HepG2 (cell line): ENCODE results near the gene IGFALS. TPM values are rescaled to one million over a fixed set of nuclear protein-coding genes. Genes with fewer than 3 reads are reported as not detected.
A peak's percentile ranks its signal among the peaks of the same experiment; 100 is the strongest.

Source experiments
- BCL6 ChIP-seq: IDR thresholded peaks from 2 replicates; pipeline ENCODE4 v1.6.1; 2016; ENCODE audit warnings: missing genetic modification reagents, missing compliant biosample characterization
- CBX1 ChIP-seq: IDR thresholded peaks from one replicate; pipeline ENCODE4 v1.6.1; 2016; ENCODE audit warnings: antibody characterized with exemption, low read depth
- FOXA1 ChIP-seq, 2 experiments: fragments of 450-650 bp in 1 of 2; sonication (generic) in 1 of 2; formaldehyde crosslinking in 1 of 2; IDR thresholded peaks; 2 replicates each; pipeline versions ENCODE4 v1.4.0 to v1.6.1; 2016 to 2020; ENCODE audit warnings: missing genetic modification reagents in 1 of 2
- GLMP ChIP-seq: sonication (generic); formaldehyde crosslinking; IDR thresholded peaks from 2 replicates; pipeline ENCODE4 v1.9.0; 2021; ENCODE audit warnings: missing genetic modification reagents, mild to moderate bottlenecking, borderline replicate concordance
- HNRNPLL ChIP-seq: fragments of 200-400 bp; formaldehyde crosslinking; IDR thresholded peaks from 2 replicates; pipeline ENCODE4 v1.6.1; 2017; ENCODE audit warnings: mild to moderate bottlenecking, low read depth, low read length; ENCODE audit not compliant: poor library complexity, severe bottlenecking
- MED1 ChIP-seq: sonication (generic); formaldehyde crosslinking; IDR thresholded peaks from 2 replicates; pipeline ENCODE4 v1.4.0; 2020; ENCODE audit warnings: missing genetic modification reagents
- NBN ChIP-seq: fragments of 450-650 bp; conservative IDR thresholded peaks from 2 replicates; pipeline ENCODE4 v1.6.1; 2017
- REST ChIP-seq, 2 experiments: IDR thresholded peaks; 2 replicates each; pipeline ENCODE4 v1.6.1; 2011 to 2012; ENCODE audit warnings: low read length in 2 of 2, borderline replicate concordance in 1 of 2, low read depth in 1 of 2, mild to moderate bottlenecking in 1 of 2, moderate library complexity in 1 of 2
- SOX13 ChIP-seq, 3 experiments: fragments of 450-650 bp in 1 of 3; sonication (generic) in 1 of 3; formaldehyde crosslinking in 1 of 3; IDR thresholded peaks in 2 of 3; conservative IDR thresholded peaks in 1 of 3; 2 replicates each; pipeline versions ENCODE4 v1.5.0 to v1.6.1; 2016 to 2020; ENCODE audit warnings: antibody characterized with exemption in 1 of 3, mild to moderate bottlenecking in 1 of 3, missing compliant biosample characterization in 1 of 3, missing genetic modification reagents in 1 of 3, moderate library complexity in 1 of 3
- ZNF274 ChIP-seq: sonication (generic); formaldehyde crosslinking; IDR thresholded peaks from 2 replicates; pipeline ENCODE4 v1.5.1; 2020; ENCODE audit warnings: mild to moderate bottlenecking, missing genetic modification reagents
- ZNF569 ChIP-seq: sonication (generic); formaldehyde crosslinking; IDR thresholded peaks from 2 replicates; pipeline ENCODE4 v1.5.0; 2020; ENCODE audit warnings: mild to moderate bottlenecking, missing genetic modification reagents, moderate library complexity, borderline replicate concordance
- ZNF644 ChIP-seq: IDR thresholded peaks from 2 replicates; pipeline ENCODE4 v1.6.1; 2016; ENCODE audit warnings: low read depth
- polyA plus RNA-seq, 8 experiments: library from polyadenylated mRNA; depleted of rRNA in 3 of 8; stranded (reverse) in 7 of 8; unstranded in 1 of 8; fragments of >200 nt; fragmentation: Illumina TruSeq in 4 of 8; extraction: Trizol in 4 of 8; gene quantifications; 2 replicates each; pipeline versions ENCODE4 v1.2.1 to v1.2.3, GENCODE V29; 2011 to 2016; ENCODE audit warnings: low read depth in 4 of 8, missing spikeins in 1 of 8, mixed read lengths in 1 of 8; ENCODE audit not compliant: insufficient read depth in 1 of 8
- total RNA-seq, 5 experiments: library from RNA; depleted of rRNA; stranded (reverse); fragments of >200 nt; fragmentation: Illumina TruSeq; extraction: Trizol; gene quantifications; 2 replicates each; pipeline ENCODE4 v1.2.3, GENCODE V29; 2016; ENCODE audit warnings: low read depth in 1 of 5
- TF ChIP-seq, protein P1 (sequence below): sonication (generic); formaldehyde crosslinking; IDR thresholded peaks from 2 replicates; pipeline ENCODE4 v1.5.0; 2020; ENCODE audit warnings: mild to moderate bottlenecking, missing genetic modification reagents
- TF ChIP-seq, protein P2 (sequence below): sonication (generic); formaldehyde crosslinking; IDR thresholded peaks from 2 replicates; pipeline ENCODE4; 2020; ENCODE audit warnings: missing genetic modification reagents, mild to moderate bottlenecking, borderline replicate concordance

The IGFALS gene
- total and polyA plus RNA-seq, 2 of the 13 experiments (the other 11 are each of a cell fraction or from before 2014, with no cell fraction given), result 0.34 to 2.4 TPM

DNA sequence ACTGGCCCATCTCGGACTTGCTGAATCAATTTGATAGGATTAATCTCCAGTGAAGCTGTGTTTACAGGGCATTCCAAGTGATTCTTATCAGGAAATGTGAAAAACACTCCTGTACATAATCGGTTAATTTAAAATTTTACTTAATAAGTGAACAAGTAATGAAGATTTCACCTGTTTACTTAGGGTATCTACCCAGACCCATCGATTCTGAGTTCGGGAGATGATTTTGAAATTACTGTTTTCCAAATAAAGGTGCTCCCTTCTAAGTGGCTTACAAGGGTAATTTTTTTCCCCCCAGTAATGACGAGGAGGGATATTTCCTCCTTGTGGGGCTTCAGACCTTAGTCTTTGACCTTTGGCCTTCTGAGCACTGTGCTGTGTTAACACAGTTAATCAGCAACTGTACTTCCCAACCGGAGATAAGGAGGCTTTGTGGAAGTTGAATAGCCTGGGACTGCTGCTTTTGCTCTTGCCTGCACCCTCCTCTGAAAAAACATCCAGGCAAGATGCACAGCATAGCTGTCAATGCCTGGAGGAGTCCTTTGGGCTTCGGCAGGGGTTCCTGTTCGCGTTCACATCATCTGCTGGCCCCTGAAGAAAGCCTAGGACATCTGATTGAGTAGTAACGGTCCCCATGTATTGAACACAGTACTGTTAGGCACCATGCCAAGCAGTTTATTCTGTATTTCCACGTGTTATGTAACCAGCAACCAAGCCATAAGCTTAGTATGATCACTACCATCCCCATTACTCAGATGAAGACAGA is 35.3 kb upstream of the IGFALS start (continued):
- TF ChIP-seq GLMP (CRISPR knock-in tag) (no peak), ZNF274 (CRISPR knock-in tag) (no peak), MED1 (CRISPR knock-in tag) (peak; percentile 84), REST (IDR thresholded peaks at IDR 0.05; ENCODE audit: borderline replicate concordance in 1 of 2, low read depth in 1 of 2, low read length in 2 of 2) (no peak), HNRNPLL (no peak), ZNF569 (no peak), BCL6 (CRISPR knock-in tag) (peak; percentile 41; the same call in 1 of the 2 replicates), FOXA1 (IDR thresholded peaks at IDR 0.05) (no peak), FOXA1 (CRISPR knock-in tag; IDR thresholded peaks at IDR 0.05) (peak; percentile 62), CBX1 (no peak), SOX13 (IDR thresholded peaks at IDR 0.05) (peak; percentile 33; the same call in 1 of the 2 replicates), SOX13 (CRISPR knock-in tag; conservative IDR thresholded peaks at IDR 0.05 in 1 of 2, IDR thresholded peaks at IDR 0.05 in 1 of 2) (peak in 1 of 2 experiments; percentile 74; a peak in 1 of 4 replicates), ZNF644 (CRISPR knock-in tag) (peak; percentile 8; the same call in 1 of the 2 replicates), NBN (no peak)
- TF ChIP-seq, protein P1, sequence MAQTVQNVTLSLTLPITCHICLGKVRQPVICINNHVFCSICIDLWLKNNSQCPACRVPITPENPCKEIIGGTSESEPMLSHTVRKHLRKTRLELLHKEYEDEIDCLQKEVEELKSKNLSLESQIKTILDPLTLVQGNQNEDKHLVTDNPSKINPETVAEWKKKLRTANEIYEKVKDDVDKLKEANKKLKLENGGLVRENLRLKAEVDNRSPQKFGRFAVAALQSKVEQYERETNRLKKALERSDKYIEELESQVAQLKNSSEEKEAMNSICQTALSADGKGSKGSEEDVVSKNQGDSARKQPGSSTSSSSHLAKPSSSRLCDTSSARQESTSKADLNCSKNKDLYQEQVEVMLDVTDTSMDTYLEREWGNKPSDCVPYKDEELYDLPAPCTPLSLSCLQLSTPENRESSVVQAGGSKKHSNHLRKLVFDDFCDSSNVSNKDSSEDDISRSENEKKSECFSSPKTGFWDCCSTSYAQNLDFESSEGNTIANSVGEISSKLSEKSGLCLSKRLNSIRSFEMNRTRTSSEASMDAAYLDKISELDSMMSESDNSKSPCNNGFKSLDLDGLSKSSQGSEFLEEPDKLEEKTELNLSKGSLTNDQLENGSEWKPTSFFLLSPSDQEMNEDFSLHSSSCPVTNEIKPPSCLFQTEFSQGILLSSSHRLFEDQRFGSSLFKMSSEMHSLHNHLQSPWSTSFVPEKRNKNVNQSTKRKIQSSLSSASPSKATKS (CRISPR knock-in tag), result no peak
- TF ChIP-seq, protein P2, sequence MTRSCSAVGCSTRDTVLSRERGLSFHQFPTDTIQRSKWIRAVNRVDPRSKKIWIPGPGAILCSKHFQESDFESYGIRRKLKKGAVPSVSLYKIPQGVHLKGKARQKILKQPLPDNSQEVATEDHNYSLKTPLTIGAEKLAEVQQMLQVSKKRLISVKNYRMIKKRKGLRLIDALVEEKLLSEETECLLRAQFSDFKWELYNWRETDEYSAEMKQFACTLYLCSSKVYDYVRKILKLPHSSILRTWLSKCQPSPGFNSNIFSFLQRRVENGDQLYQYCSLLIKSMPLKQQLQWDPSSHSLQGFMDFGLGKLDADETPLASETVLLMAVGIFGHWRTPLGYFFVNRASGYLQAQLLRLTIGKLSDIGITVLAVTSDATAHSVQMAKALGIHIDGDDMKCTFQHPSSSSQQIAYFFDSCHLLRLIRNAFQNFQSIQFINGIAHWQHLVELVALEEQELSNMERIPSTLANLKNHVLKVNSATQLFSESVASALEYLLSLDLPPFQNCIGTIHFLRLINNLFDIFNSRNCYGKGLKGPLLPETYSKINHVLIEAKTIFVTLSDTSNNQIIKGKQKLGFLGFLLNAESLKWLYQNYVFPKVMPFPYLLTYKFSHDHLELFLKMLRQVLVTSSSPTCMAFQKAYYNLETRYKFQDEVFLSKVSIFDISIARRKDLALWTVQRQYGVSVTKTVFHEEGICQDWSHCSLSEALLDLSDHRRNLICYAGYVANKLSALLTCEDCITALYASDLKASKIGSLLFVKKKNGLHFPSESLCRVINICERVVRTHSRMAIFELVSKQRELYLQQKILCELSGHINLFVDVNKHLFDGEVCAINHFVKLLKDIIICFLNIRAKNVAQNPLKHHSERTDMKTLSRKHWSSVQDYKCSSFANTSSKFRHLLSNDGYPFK (CRISPR knock-in tag), result no peak
